H1 (cell line): Measurements from ENCODE around the gene FPR3. TPM values are rescaled to one million over a fixed set of nuclear protein-coding genes. Genes with fewer than 3 reads are reported as not detected.

Experiments
- CTBP2 ChIP-seq: IDR thresholded peaks from 2 replicates; pipeline ENCODE4 v1.7.0; 2011; ENCODE audit warnings: borderline replicate concordance, mild to moderate bottlenecking, moderate library complexity, mixed read lengths, low read length; ENCODE audit not compliant: insufficient read depth, insufficient read length
- polyA plus RNA-seq, 7 experiments: library from polyadenylated mRNA; depleted of rRNA in 3 of 7; stranded (reverse) in 5 of 7; unstranded in 2 of 7; fragments of >200 nt in 5 of 7; fragments of 200-250 nt in 2 of 7; gene quantifications; 1 replicate in 5 of 7; 2 replicates in 1 of 7; 4 replicates in 1 of 7; pipeline versions ENCODE4 v1.2.1 to v1.2.3, GENCODE V29; 2011 to 2013; ENCODE audit warnings: missing spikeins in 2 of 7, mixed read lengths in 2 of 7
- total RNA-seq: library from RNA; stranded (reverse); fragmentation: NEBNext Ultra II Directional; extraction: Animal tissue kit (Norgen Biotek cat#: 25700); gene quantifications from 2 replicates; pipeline ENCODE4 v1.2.1, GENCODE V29; 2021

FPR3 gene
- total and polyA plus RNA-seq, 2 of the 8 experiments (the other 6 are each of a cell fraction or from before 2014, with no cell fraction given) = not detected

DNA sequence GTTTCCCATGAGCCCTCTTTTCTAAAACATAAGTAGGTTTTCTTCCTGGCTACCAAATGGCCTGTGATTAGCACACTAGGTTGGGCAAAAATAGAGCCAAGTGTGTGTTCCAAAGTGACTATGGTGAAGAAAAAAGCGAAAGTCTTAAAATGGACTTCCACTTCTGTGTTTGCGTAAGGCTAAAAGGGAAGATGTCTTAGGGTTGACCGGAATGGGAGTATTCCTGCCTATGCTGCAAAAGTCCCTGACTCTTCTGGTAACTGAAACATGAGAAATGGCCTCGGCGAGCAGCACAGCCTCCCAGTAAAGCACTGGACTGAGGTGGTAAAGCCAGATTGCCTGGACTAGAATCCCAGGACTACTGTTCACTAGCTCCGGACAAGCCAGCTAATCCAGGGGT is 40.8 kb upstream of the FPR3 start (continued):
- TF ChIP-seq CTBP2 = no peak
